ENCODE data around the gene SYT12. TPM values are rescaled to one million over a fixed set of nuclear protein-coding genes. Genes with fewer than 3 reads are reported as not detected.

The SYT12 gene
- total and polyA plus RNA-seq, 2 donors (not counting 3 experiments of a cell fraction or from before 2014, with no cell fraction given), result not detected

- Histone ChIP-seq H3K79me2 (ENCODE audit: control insufficient read depth, insufficient read depth, low read length) (no peaks in the 10 kb centered on the region), H3K9me3 (replicated peaks; ENCODE audit: control insufficient read depth, insufficient read depth, low read length) (no peaks in the 10 kb centered on the region), H3K4me3 (replicated peaks in 1 of 3; ENCODE audit: insufficient read depth in 1 of 3, low read depth in 1 of 3, low read length in 3 of 3) (no peak overlapping the region), H3K4me2 (ENCODE audit: insufficient read depth, low read length) (no peak overlapping the region), H3K4me1 (ENCODE audit: control insufficient read depth, extremely low read depth, insufficient read depth, low read length) (peaks cover 13% of the 10 kb centered on the region), H4K20me1 (replicated peaks; ENCODE audit: control insufficient read depth, extremely low read depth, insufficient read depth, low read length) (no peaks in the 10 kb centered on the region), H3K9ac (replicated peaks; ENCODE audit: extremely low read depth, insufficient read depth, low read length) (no peak overlapping the region), H3K9me1 (replicated peaks; ENCODE audit: control insufficient read depth, extremely low read depth, insufficient read depth, low read length) (no peaks in the 10 kb centered on the region), H3K27ac (ENCODE audit: insufficient read depth, low read depth, low read length) (no peak overlapping the region), H3K36me3 (ENCODE audit: control insufficient read depth in 2 of 2, extremely low read depth in 1 of 2, insufficient read depth in 2 of 2, low read length in 2 of 2) (no peaks in the 10 kb centered on the region), H2AFZ (ENCODE audit: low read depth, low read length) (no peak overlapping the region), H3K27me3 (ENCODE audit: control insufficient read depth in 2 of 2, insufficient read depth in 2 of 2, low read length in 2 of 2) (no peaks in the 10 kb centered on the region)
- BruUV-seq (replicated peaks), result no TSS peak
- DNase-seq (ENCODE audit: low read depth, low spot score) (no peak), FAIRE-seq (no peak)
- POLR2A ChIA-PET, result no interaction called here
- TF ChIP-seq FOS (IDR thresholded peaks at IDR 0.05; ENCODE audit: borderline replicate concordance, insufficient read depth, low read length) (no peak), EZH2 (IDR thresholded peaks at IDR 0.05; ENCODE audit: borderline replicate concordance, low read depth, low read length, severe bottlenecking) (no peak), POLR2A (IDR thresholded peaks at IDR 0.05; ENCODE audit: low read depth, low read length) (no peak), MYC (IDR thresholded peaks at IDR 0.05; ENCODE audit: low read depth, low read length) (no peak), CTCF (IDR thresholded peaks at IDR 0.05; ENCODE audit: extremely low read depth in 1 of 2, insufficient read depth in 1 of 2, low read depth in 1 of 2, low read length in 2 of 2) (no peak), POLR2AphosphoS5 (IDR thresholded peaks at IDR 0.05; ENCODE audit: insufficient read depth, low read depth, low read length) (no peak), MAX (IDR thresholded peaks at IDR 0.05; ENCODE audit: insufficient read depth, insufficient read length) (no peak), GATA2 (IDR thresholded peaks at IDR 0.05; ENCODE audit: insufficient read depth, insufficient read length, low read depth, low read length) (no peak), JUN (IDR thresholded peaks at IDR 0.05; ENCODE audit: borderline replicate concordance, insufficient read depth, insufficient read length, low read depth) (no peak)
- dilution Hi-C loops (cut with MboI; ENCODE audit: extremely low pct_ligation_motif_present, low sequenced_read_pairs) (no loop called here), intact Hi-C loops (cut with micrococcal nuclease) (loop anchor here (2.0 kb wide), 2 partner anchors 91 to 117 kb away; partner anchors contain the start of gene LRFN4)
- CTCF ChIA-PET, result interaction anchor here (1.1 to 2.4 kb wide), 3 partner anchors 91 to 122 kb away, joined by 3 to 12 read pairs (median 3); no protein-coding TSS in a partner anchor
These were observed 48.9 kb upstream of the SYT12 start for GRCh38 chr11:66973956-66974580.
